HepG2 (cell line): ENCODE data around the gene OR10A3. TPM values are rescaled to one million over a fixed set of nuclear protein-coding genes. Genes with fewer than 3 reads are reported as not detected.

Experiments
- HDAC1 ChIP-seq: sonication (generic); formaldehyde crosslinking; IDR thresholded peaks from 2 replicates; pipeline ENCODE4 v1.5.1; 2020; ENCODE audit warnings: mild to moderate bottlenecking, missing genetic modification reagents
- HNRNPLL ChIP-seq: fragments of 200-400 bp; formaldehyde crosslinking; IDR thresholded peaks from 2 replicates; pipeline ENCODE4 v1.6.1; 2017; ENCODE audit warnings: mild to moderate bottlenecking, low read depth, low read length; ENCODE audit not compliant: poor library complexity, severe bottlenecking
- KDM5A ChIP-seq: fragments of 200-600 bp; sonication (generic); IDR thresholded peaks from 2 replicates; pipeline ENCODE4 v1.7.0; 2018; ENCODE audit warnings: antibody characterized with exemption, mild to moderate bottlenecking, low read length, borderline replicate concordance
- MYC ChIP-seq: sonication (generic); formaldehyde crosslinking; IDR thresholded peaks from 2 replicates; pipeline ENCODE4 v1.9.0; 2021; ENCODE audit warnings: missing genetic modification reagents, borderline replicate concordance
- NFE2L2 ChIP-seq: fragments of 150-350 bp; IDR thresholded peaks from 2 replicates; pipeline ENCODE4 v1.6.1; 2014; ENCODE audit warnings: low read length
- NONO ChIP-seq, 2 experiments: fragments of 450-650 bp in 1 of 2; sonication (generic) in 1 of 2; formaldehyde crosslinking in 1 of 2; IDR thresholded peaks in 1 of 2; conservative IDR thresholded peaks in 1 of 2; 2 replicates each; pipeline versions ENCODE4 v1.6.1 to v1.8.0; 2017 to 2022; ENCODE audit warnings: mild to moderate bottlenecking in 1 of 2, missing genetic modification reagents in 1 of 2, moderate library complexity in 1 of 2
- NR2F1 ChIP-seq, 2 experiments: fragments of 450-650 bp in 1 of 2; formaldehyde crosslinking in 1 of 2; IDR thresholded peaks; 2 replicates each; pipeline versions ENCODE4 v1.5.0 to v1.6.1; 2016 to 2020; ENCODE audit warnings: mild to moderate bottlenecking in 1 of 2, missing compliant biosample characterization in 1 of 2, missing genetic modification reagents in 1 of 2, moderate library complexity in 1 of 2
- TARDBP ChIP-seq: sonication (generic); formaldehyde crosslinking; IDR thresholded peaks from 2 replicates; pipeline ENCODE4 v1.8.0; 2022; ENCODE audit warnings: mild to moderate bottlenecking, missing genetic modification reagents
- ZNF282 ChIP-seq: fragments of 450-650 bp; IDR thresholded peaks from 2 replicates; pipeline ENCODE4 v1.6.1; 2018; ENCODE audit not compliant: partially characterized antibody
- ZNF547 ChIP-seq: sonication (generic); formaldehyde crosslinking; IDR thresholded peaks from 2 replicates; pipeline ENCODE4 v1.5.1; 2020; ENCODE audit warnings: mild to moderate bottlenecking, missing genetic modification reagents
- ZNF607 ChIP-seq: sonication (generic); formaldehyde crosslinking; IDR thresholded peaks from 2 replicates; pipeline ENCODE4 v1.5.1; 2020; ENCODE audit warnings: missing genetic modification reagents, mild to moderate bottlenecking, borderline replicate concordance
- polyA plus RNA-seq, 8 experiments: library from polyadenylated mRNA; depleted of rRNA in 3 of 8; stranded (reverse) in 7 of 8; unstranded in 1 of 8; fragments of >200 nt; fragmentation: Illumina TruSeq in 4 of 8; extraction: Trizol in 4 of 8; gene quantifications; 2 replicates each; pipeline versions ENCODE4 v1.2.1 to v1.2.3, GENCODE V29; 2011 to 2016; ENCODE audit warnings: low read depth in 4 of 8, missing spikeins in 1 of 8, mixed read lengths in 1 of 8; ENCODE audit not compliant: insufficient read depth in 1 of 8
- total RNA-seq, 5 experiments: library from RNA; depleted of rRNA; stranded (reverse); fragments of >200 nt; fragmentation: Illumina TruSeq; extraction: Trizol; gene quantifications; 2 replicates each; pipeline ENCODE4 v1.2.3, GENCODE V29; 2016; ENCODE audit warnings: low read depth in 1 of 5
- TF ChIP-seq, protein P1 (sequence below): sonication (generic); formaldehyde crosslinking; IDR thresholded peaks from 2 replicates; pipeline ENCODE4 v1.5.1; 2020; ENCODE audit warnings: mild to moderate bottlenecking, missing genetic modification reagents, moderate library complexity
- TF ChIP-seq, protein P2 (sequence below): sonication (generic); formaldehyde crosslinking; IDR thresholded peaks from 2 replicates; pipeline ENCODE4 v1.4.0; 2020; ENCODE audit warnings: missing genetic modification reagents
- TF ChIP-seq, protein P3 (sequence below): IDR thresholded peaks from 2 replicates; pipeline ENCODE4 v1.6.1; 2012; ENCODE audit warnings: low read depth, low read length, improper control_type of control experiment
- TF ChIP-seq, protein P4 (sequence below): sonication (generic); formaldehyde crosslinking; IDR thresholded peaks from 2 replicates; pipeline ENCODE4 v1.8.1; 2023; ENCODE audit warnings: mild to moderate bottlenecking, moderate library complexity, missing genetic modification reagents
- TF ChIP-seq, protein P5 (sequence below): IDR thresholded peaks from 2 replicates; pipeline ENCODE4 v1.6.1; 2016; ENCODE audit warnings: low read depth, borderline replicate concordance
- TF ChIP-seq, protein P6 (sequence below): IDR thresholded peaks from 2 replicates; pipeline ENCODE4 v1.6.1; 2016; ENCODE audit warnings: missing compliant biosample characterization, missing genetic modification reagents, borderline replicate concordance

The OR10A3 gene
- total and polyA plus RNA-seq, 2 of the 13 experiments (the other 11 are each of a cell fraction or from before 2014, with no cell fraction given) = not detected

DNA sequence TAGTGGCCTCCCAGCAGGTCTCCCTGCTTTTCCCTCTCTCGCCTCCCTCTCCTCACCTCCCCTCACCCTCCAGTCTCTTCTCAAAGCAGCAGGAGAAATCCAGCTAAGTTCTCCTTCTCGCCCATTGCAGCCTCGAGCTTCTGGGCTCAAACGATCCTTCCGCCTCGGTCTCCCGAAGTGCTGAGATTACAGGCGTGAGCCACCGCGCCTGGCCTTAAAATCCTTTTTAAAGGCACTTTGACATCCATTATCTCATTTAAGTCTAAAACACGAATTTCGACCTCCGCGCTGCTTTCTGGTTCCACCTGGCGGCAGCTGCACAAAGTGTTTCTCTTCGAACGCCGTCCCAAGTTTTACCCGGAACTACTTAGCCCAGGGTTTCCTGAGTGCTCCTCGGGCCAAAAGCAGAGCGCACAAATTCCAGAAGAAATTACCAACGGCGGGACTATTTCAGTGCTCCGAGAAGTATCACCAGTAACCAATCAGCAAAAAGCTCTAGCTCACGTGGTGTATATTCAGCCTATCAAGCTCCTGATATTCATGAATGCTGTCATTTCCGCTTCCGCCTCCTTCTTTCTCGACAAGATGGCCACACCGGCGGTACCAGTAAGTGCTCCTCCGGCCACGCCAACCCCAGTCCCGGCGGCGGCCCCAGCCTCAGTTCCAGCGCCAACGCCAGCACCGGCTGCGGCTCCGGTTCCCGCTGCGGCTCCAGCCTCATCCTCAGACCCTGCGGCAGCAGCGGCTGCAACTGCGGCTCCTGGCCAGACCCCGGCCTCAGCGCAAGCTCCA, 45.5 kb upstream of the OR10A3 start, which contains the start of gene EIF3F (continued):
- TF ChIP-seq, protein P1, sequence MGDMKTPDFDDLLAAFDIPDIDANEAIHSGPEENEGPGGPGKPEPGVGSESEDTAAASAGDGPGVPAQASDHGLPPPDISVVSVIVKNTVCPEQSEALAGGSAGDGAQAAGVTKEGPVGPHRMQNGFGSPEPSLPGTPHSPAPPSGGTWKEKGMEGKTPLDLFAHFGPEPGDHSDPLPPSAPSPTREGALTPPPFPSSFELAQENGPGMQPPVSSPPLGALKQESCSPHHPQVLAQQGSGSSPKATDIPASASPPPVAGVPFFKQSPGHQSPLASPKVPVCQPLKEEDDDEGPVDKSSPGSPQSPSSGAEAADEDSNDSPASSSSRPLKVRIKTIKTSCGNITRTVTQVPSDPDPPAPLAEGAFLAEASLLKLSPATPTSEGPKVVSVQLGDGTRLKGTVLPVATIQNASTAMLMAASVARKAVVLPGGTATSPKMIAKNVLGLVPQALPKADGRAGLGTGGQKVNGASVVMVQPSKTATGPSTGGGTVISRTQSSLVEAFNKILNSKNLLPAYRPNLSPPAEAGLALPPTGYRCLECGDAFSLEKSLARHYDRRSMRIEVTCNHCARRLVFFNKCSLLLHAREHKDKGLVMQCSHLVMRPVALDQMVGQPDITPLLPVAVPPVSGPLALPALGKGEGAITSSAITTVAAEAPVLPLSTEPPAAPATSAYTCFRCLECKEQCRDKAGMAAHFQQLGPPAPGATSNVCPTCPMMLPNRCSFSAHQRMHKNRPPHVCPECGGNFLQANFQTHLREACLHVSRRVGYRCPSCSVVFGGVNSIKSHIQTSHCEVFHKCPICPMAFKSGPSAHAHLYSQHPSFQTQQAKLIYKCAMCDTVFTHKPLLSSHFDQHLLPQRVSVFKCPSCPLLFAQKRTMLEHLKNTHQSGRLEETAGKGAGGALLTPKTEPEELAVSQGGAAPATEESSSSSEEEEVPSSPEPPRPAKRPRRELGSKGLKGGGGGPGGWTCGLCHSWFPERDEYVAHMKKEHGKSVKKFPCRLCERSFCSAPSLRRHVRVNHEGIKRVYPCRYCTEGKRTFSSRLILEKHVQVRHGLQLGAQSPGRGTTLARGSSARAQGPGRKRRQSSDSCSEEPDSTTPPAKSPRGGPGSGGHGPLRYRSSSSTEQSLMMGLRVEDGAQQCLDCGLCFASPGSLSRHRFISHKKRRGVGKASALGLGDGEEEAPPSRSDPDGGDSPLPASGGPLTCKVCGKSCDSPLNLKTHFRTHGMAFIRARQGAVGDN (CRISPR knock-in tag) = peak; percentile 60
- TF ChIP-seq NONO (IDR thresholded peaks at IDR 0.05) = no peak
- TF ChIP-seq NONO (CRISPR knock-in tag; conservative IDR thresholded peaks at IDR 0.05) = peak; percentile 77
- TF ChIP-seq ZNF547 (CRISPR knock-in tag) = 0 out of 2 replicates have a peak, but pooled peaks have one; percentile 52
- TF ChIP-seq ZNF282 = no peak
- TF ChIP-seq TARDBP = peak; percentile 92
- TF ChIP-seq, protein P2, sequence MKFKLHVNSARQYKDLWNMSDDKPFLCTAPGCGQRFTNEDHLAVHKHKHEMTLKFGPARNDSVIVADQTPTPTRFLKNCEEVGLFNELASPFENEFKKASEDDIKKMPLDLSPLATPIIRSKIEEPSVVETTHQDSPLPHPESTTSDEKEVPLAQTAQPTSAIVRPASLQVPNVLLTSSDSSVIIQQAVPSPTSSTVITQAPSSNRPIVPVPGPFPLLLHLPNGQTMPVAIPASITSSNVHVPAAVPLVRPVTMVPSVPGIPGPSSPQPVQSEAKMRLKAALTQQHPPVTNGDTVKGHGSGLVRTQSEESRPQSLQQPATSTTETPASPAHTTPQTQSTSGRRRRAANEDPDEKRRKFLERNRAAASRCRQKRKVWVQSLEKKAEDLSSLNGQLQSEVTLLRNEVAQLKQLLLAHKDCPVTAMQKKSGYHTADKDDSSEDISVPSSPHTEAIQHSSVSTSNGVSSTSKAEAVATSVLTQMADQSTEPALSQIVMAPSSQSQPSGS (CRISPR knock-in tag) = peak; percentile 78
- TF ChIP-seq HNRNPLL = peak; percentile 38
- peak; percentile 97 for TF ChIP-seq KDM5A
- TF ChIP-seq, protein P3, sequence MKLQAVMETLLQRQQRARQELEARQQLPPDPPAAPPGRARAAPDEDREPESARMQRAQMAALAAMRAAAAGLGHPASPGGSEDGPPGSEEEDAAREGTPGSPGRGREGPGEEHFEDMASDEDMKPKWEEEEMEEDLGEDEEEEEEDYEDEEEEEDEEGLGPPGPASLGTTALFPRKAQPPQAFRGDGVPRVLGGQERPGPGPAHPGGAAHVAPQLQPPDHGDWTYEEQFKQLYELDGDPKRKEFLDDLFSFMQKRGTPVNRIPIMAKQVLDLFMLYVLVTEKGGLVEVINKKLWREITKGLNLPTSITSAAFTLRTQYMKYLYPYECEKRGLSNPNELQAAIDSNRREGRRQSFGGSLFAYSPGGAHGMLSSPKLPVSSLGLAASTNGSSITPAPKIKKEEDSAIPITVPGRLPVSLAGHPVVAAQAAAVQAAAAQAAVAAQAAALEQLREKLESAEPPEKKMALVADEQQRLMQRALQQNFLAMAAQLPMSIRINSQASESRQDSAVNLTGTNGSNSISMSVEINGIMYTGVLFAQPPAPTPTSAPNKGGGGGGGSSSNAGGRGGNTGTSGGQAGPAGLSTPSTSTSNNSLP = peak; percentile 49; the same call in 1 of the 2 replicates
- TF ChIP-seq NFE2L2 = no peak
- peak; percentile 81; the same call in 1 of the 2 replicates for TF ChIP-seq ZNF607 (CRISPR knock-in tag)
- TF ChIP-seq, protein P4, sequence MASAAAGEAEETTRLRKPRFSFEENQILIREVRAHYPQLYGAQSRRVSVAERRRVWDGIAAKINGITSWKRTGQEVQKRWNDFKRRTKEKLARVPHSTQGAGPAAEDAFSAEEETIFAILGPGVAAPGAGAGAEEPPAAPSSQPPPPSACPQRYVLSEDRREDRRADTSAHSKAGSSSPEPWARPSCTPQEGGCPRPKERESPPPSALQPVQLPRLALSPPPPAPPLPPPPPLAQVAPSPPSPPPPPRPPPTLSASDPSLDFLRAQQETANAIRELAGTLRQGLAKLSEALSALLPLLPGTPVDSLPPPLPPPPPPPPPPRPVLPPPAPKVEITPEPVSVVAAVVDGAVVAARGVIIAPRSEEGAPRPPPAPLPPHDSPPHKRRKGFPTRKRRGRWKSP (CRISPR knock-in tag) = peak; percentile 49; the same call in 1 of the 2 replicates
- peak; percentile 84 for TF ChIP-seq HDAC1 (CRISPR knock-in tag)
- peak; percentile 66; the same call in 1 of the 2 replicates for TF ChIP-seq MYC (CRISPR knock-in tag)
- no peak for TF ChIP-seq NR2F1 (CRISPR knock-in tag; IDR thresholded peaks at IDR 0.05)
- TF ChIP-seq, protein P5, sequence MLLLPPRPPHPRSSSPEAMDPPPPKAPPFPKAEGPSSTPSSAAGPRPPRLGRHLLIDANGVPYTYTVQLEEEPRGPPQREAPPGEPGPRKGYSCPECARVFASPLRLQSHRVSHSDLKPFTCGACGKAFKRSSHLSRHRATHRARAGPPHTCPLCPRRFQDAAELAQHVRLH = 0 out of 2 replicates have a peak, but pooled peaks have one; percentile 63
- TF ChIP-seq, protein P6, sequence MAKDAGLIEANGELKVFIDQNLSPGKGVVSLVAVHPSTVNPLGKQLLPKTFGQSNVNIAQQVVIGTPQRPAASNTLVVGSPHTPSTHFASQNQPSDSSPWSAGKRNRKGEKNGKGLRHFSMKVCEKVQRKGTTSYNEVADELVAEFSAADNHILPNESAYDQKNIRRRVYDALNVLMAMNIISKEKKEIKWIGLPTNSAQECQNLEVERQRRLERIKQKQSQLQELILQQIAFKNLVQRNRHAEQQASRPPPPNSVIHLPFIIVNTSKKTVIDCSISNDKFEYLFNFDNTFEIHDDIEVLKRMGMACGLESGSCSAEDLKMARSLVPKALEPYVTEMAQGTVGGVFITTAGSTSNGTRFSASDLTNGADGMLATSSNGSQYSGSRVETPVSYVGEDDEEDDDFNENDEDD (CRISPR knock-in tag) = peak; percentile 96; the same call in 1 of the 2 replicates
